ENCODE results near the gene WDPCP. TPM values are rescaled to one million over a fixed set of nuclear protein-coding genes. Genes with fewer than 3 reads are reported as not detected.

Gene WDPCP
- total RNA-seq, 4 donors from 2014 or later, result 7.2 to 47.3 (median 13.0) TPM

- Histone ChIP-seq H3K27me3 (no peaks in the 10 kb centered on the region), H3K9me3 (no peaks in the 10 kb centered on the region), H3K36me3 (peaks cover 0 to 12% of the 10 kb centered on the region in 2 donors), H3K27ac (no peak overlapping the region), H3K4me1 (no peaks in the 10 kb centered on the region), H3K4me3 (no peak overlapping the region)
- intact Hi-C loops (cut with DNase I; ENCODE audit: low total_unique reads), result no loop called here
- no peak for TF ChIP-seq POLR2A (IDR thresholded peaks at IDR 0.05)
- TF ChIP-seq CTCF (IDR thresholded peaks at IDR 0.05 in 4 of 5, conservative IDR thresholded peaks at IDR 0.05 in 1 of 5), result no peak
- no peak for ATAC-seq
- in situ Hi-C loops (cut with MboI; ENCODE audit: low sequenced_read_pairs in 4 of 4), result no loop called here
- DNase-seq, result no peak
Measured at GRCh38 chr2:63379451-63379850, 208.8 kb downstream of the WDPCP start.

- Histone ChIP-seq H3K27ac (no peak overlapping the region), H3K4me1 (no peaks in the 10 kb centered on the region), H3K27me3 (no peaks in the 10 kb centered on the region), H3K36me3 (peaks cover 0 to 12% of the 10 kb centered on the region in 2 donors), H3K4me3 (no peak overlapping the region), H3K9me3 (no peaks in the 10 kb centered on the region)
- ATAC-seq (no peak), DNase-seq (no peak)
- TF ChIP-seq CTCF (IDR thresholded peaks at IDR 0.05 in 4 of 5, conservative IDR thresholded peaks at IDR 0.05 in 1 of 5), result no peak
- TF ChIP-seq POLR2A (IDR thresholded peaks at IDR 0.05), result no peak
- in situ Hi-C loops (cut with MboI; ENCODE audit: low sequenced_read_pairs in 4 of 4), result no loop called here
- intact Hi-C loops (cut with DNase I; ENCODE audit: low total_unique reads), result no loop called here
Measured at GRCh38 chr2:63378589-63378988, 209.7 kb downstream of the WDPCP start.

GRCh38 chr2:63374341-63374740 lies 213.9 kb downstream of the WDPCP start:
- no peaks in the 10 kb centered on the region for H3K9me3 ChIP-seq
- in situ Hi-C loops (cut with MboI; ENCODE audit: low sequenced_read_pairs in 4 of 4), result no loop called here
- no peaks in the 10 kb centered on the region for H3K4me1 ChIP-seq
- DNase-seq, result no peak
- no peaks in the 10 kb centered on the region for H3K36me3 ChIP-seq
- TF ChIP-seq POLR2A (IDR thresholded peaks at IDR 0.05), result no peak
- TF ChIP-seq CTCF (IDR thresholded peaks at IDR 0.05 in 4 of 5, conservative IDR thresholded peaks at IDR 0.05 in 1 of 5), result no peak
- H3K27me3 ChIP-seq, result no peaks in the 10 kb centered on the region
- H3K4me3 ChIP-seq, result no peak overlapping the region
- no peak overlapping the region for H3K27ac ChIP-seq
- intact Hi-C loops (cut with DNase I; ENCODE audit: low total_unique reads), result no loop called here
- no peak for ATAC-seq

- no peak for DNase-seq
- Histone ChIP-seq H3K4me3 (no peak overlapping the region), H3K27ac (no peak overlapping the region), H3K9me3 (no peaks in the 10 kb centered on the region), H3K4me1 (no peaks in the 10 kb centered on the region), H3K27me3 (no peaks in the 10 kb centered on the region), H3K36me3 (no peaks in the 10 kb centered on the region)
- in situ Hi-C loops (cut with MboI; ENCODE audit: low sequenced_read_pairs in 4 of 4) (no loop called here), intact Hi-C loops (cut with DNase I; ENCODE audit: low total_unique reads) (no loop called here)
- ATAC-seq, result no peak
- no peak for TF ChIP-seq CTCF (IDR thresholded peaks at IDR 0.05 in 4 of 5, conservative IDR thresholded peaks at IDR 0.05 in 1 of 5)
- TF ChIP-seq POLR2A (IDR thresholded peaks at IDR 0.05), result no peak
Measured at GRCh38 chr2:63372549-63372948, 215.7 kb downstream of the WDPCP start.

- no peak for DNase-seq
- ATAC-seq, result no peak
- Histone ChIP-seq H3K9me3 (no peaks in the 10 kb centered on the region), H3K4me1 (no peaks in the 10 kb centered on the region), H3K27ac (no peak overlapping the region), H3K4me3 (no peak overlapping the region), H3K36me3 (no peaks in the 10 kb centered on the region), H3K27me3 (no peaks in the 10 kb centered on the region)
- in situ Hi-C loops (cut with MboI; ENCODE audit: low sequenced_read_pairs in 4 of 4), result no loop called here
- no peak for TF ChIP-seq CTCF (IDR thresholded peaks at IDR 0.05 in 4 of 5, conservative IDR thresholded peaks at IDR 0.05 in 1 of 5)
- TF ChIP-seq POLR2A (IDR thresholded peaks at IDR 0.05), result no peak
- intact Hi-C loops (cut with DNase I; ENCODE audit: low total_unique reads), result no loop called here
Measured at GRCh38 chr2:63369146-63369545, 219.1 kb downstream of the WDPCP start.

Measured in gastrocnemius medialis (tissue), 4 donors.